WTC11 (cell line): Measurements from ENCODE around the gene ENTR1. TPM values are rescaled to one million over a fixed set of nuclear protein-coding genes. Genes with fewer than 3 reads are reported as not detected.

Experiments
- ATAC-seq: fragments of 200-7000 bp; cut with Tn5 transposase; 2 replicates; pipeline ENCODE4 v1.10.0; 2021; ENCODE audit warnings: mild to moderate bottlenecking, moderate library complexity
- CTCF ChIA-PET: fragments of 300-600 bp; sonication (Branson Sonifier 250); formaldehyde crosslinking; loops from one replicate; lab custom pipeline; 2021; ENCODE audit warnings: antibody characterized with exemption; lab: Charles Lee
- POLR2A ChIA-PET: fragments of 350-600 bp; sonication (Branson Sonifier 250); formaldehyde crosslinking; loops from one replicate; lab custom pipeline; 2021; ENCODE audit warnings: antibody characterized with exemption; lab: Charles Lee
- DNase-seq: peaks from one replicate; pipeline ENCODE4 v3.0.0; 2021; ENCODE audit warnings: low spot score
- H3K27ac Mint-ChIP-seq: 2 replicates; pipeline ENCODE4 v1.8.0; 2021; ENCODE audit warnings: mixed read lengths
- H3K27me3 Mint-ChIP-seq: 2 replicates; pipeline ENCODE4 v1.8.0; 2021; ENCODE audit warnings: low read depth, mild to moderate bottlenecking, moderate library complexity, mixed read lengths
- H3K36me3 Mint-ChIP-seq: 2 replicates; pipeline ENCODE4 v1.8.0; 2021; ENCODE audit warnings: mixed read lengths
- H3K4me1 Mint-ChIP-seq: 2 replicates; pipeline ENCODE4 v1.8.0; 2022; ENCODE audit warnings: mixed read lengths
- H3K4me3 Mint-ChIP-seq: 2 replicates; pipeline ENCODE4 v1.8.0; 2021; ENCODE audit warnings: mild to moderate bottlenecking, moderate library complexity, mixed read lengths
- H3K9me3 Mint-ChIP-seq: 2 replicates; pipeline ENCODE4 v1.8.0; 2021; ENCODE audit warnings: mixed read lengths
- ATF1 ChIP-seq: sonication (generic); formaldehyde crosslinking; IDR thresholded peaks from 2 replicates; pipeline ENCODE4 v1.8.1; 2023; ENCODE audit warnings: mild to moderate bottlenecking, moderate library complexity, missing genetic modification reagents
- ELF4 ChIP-seq: sonication (generic); formaldehyde crosslinking; IDR thresholded peaks from 2 replicates; pipeline ENCODE4 v1.8.1; 2022; ENCODE audit warnings: low read depth, mild to moderate bottlenecking, moderate library complexity, missing genetic modification reagents
- EMX1 ChIP-seq: fragments of 250-450 bp; sonication (Bioruptor Pico); IDR thresholded peaks from 2 replicates; pipeline ENCODE4 v1.8.0; 2021; ENCODE audit warnings: mild to moderate bottlenecking
- GTF2I ChIP-seq: fragments of 250-450 bp; sonication (Bioruptor Pico); conservative IDR thresholded peaks from 2 replicates; pipeline ENCODE4 v1.4.0; 2021; ENCODE audit warnings: mild to moderate bottlenecking
- MXD4 ChIP-seq: fragments of 250-450 bp; sonication (Bioruptor Pico); IDR thresholded peaks from 2 replicates; pipeline ENCODE4 v1.8.0; 2021; ENCODE audit warnings: mild to moderate bottlenecking, moderate library complexity, borderline replicate concordance
- USF1 ChIP-seq: sonication (generic); formaldehyde crosslinking; IDR thresholded peaks from 2 replicates; pipeline ENCODE4 v1.8.0; 2022; ENCODE audit warnings: mild to moderate bottlenecking, missing genetic modification reagents
- ZNF232 ChIP-seq: sonication (generic); formaldehyde crosslinking; IDR thresholded peaks from 2 replicates; pipeline ENCODE4 v1.8.0; 2022; ENCODE audit warnings: mild to moderate bottlenecking, missing genetic modification reagents
- ZNF317 ChIP-seq: sonication (generic); formaldehyde crosslinking; IDR thresholded peaks from 2 replicates; pipeline ENCODE4 v1.8.1; 2023; ENCODE audit warnings: low read depth, mild to moderate bottlenecking, moderate library complexity, missing genetic modification reagents, borderline replicate concordance
- ZNF396 ChIP-seq: fragments of 250-450 bp; sonication (Bioruptor Pico); IDR thresholded peaks from 2 replicates; pipeline ENCODE4 v1.8.0; 2021; ENCODE audit warnings: mild to moderate bottlenecking, moderate library complexity, borderline replicate concordance
- ZSCAN18 ChIP-seq: fragments of 250-450 bp; sonication (Bioruptor Pico); IDR thresholded peaks from 2 replicates; pipeline ENCODE4 v2.1.2; 2022; ENCODE audit warnings: mild to moderate bottlenecking, moderate library complexity
- total RNA-seq: library from RNA; stranded (reverse); gene quantifications from 3 replicates; pipeline ENCODE4 v1.2.3, GENCODE V29; 2021
- TF ChIP-seq, protein P1 (sequence below): sonication (generic); formaldehyde crosslinking; conservative IDR thresholded peaks from 2 replicates; pipeline ENCODE4 v1.8.1; 2022; ENCODE audit warnings: mild to moderate bottlenecking, missing genetic modification reagents
- TF ChIP-seq, protein P2 (sequence below): sonication (generic); formaldehyde crosslinking; IDR thresholded peaks from 2 replicates; pipeline ENCODE4 v1.8.1; 2023; ENCODE audit warnings: mild to moderate bottlenecking, missing genetic modification reagents
- TF ChIP-seq, protein P3 (sequence below): sonication (generic); formaldehyde crosslinking; IDR thresholded peaks from 2 replicates; pipeline ENCODE4 v1.8.0; 2022; ENCODE audit warnings: mild to moderate bottlenecking, missing genetic modification reagents
- TF ChIP-seq, protein P4 (sequence below): sonication (generic); formaldehyde crosslinking; IDR thresholded peaks from 2 replicates; pipeline ENCODE4 v1.8.1; 2022; ENCODE audit warnings: low read depth, mild to moderate bottlenecking, moderate library complexity, missing genetic modification reagents, borderline replicate concordance

ENTR1 gene
- total RNA-seq, 1 experiment from 2014 or later = 140 TPM

DNA sequence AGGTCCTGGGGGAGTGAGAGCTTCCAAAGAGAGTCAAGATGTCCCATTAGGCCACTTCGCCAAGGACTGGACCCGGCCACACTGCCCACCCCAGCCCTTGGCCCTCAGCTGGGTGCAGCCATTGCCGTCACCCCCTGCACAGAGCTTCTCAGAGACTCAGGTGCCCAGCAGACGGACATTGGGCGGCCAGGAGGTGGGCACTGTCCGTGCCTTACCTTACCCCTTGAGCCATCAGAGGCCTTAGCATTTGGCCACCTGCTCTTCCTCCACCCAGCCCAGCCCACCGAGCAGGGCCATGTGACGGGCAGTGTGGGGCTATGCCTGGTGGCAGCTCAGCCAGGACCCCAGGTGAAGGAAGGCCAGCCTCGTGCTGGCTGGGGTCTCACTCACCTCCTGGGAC, 43.6 kb downstream of the ENTR1 start:
- POLR2A ChIA-PET = interaction anchor here (1.0 kb wide), 1 partner anchor 39 kb away, joined by 3 read pairs; no protein-coding TSS in a partner anchor
- ATAC-seq (no peak), DNase-seq (no peak)
- no peak overlapping the region for H3K4me3 Mint-ChIP-seq
- no peaks in the 10 kb centered on the region for H3K9me3 Mint-ChIP-seq
- no peak overlapping the region for H3K27ac Mint-ChIP-seq
- H3K4me1 Mint-ChIP-seq = peaks cover 5% of the 10 kb centered on the region
- no peaks in the 10 kb centered on the region for H3K27me3 Mint-ChIP-seq
- CTCF ChIA-PET = interaction anchor here (0.6 to 2.5 kb wide), 5 partner anchors 25 to 79 kb away, joined by 3 to 8 read pairs (median 8); no protein-coding TSS in a partner anchor
- H3K36me3 Mint-ChIP-seq = no peaks in the 10 kb centered on the region
- TF ChIP-seq ZNF396 (CRISPR knock-in tag) (no peak), ZNF317 (no peak), GTF2I (CRISPR knock-in tag) (no peak)
- TF ChIP-seq, protein P1, sequence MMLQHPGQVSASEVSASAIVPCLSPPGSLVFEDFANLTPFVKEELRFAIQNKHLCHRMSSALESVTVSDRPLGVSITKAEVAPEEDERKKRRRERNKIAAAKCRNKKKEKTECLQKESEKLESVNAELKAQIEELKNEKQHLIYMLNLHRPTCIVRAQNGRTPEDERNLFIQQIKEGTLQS (CRISPR knock-in tag) = no peak

DNA sequence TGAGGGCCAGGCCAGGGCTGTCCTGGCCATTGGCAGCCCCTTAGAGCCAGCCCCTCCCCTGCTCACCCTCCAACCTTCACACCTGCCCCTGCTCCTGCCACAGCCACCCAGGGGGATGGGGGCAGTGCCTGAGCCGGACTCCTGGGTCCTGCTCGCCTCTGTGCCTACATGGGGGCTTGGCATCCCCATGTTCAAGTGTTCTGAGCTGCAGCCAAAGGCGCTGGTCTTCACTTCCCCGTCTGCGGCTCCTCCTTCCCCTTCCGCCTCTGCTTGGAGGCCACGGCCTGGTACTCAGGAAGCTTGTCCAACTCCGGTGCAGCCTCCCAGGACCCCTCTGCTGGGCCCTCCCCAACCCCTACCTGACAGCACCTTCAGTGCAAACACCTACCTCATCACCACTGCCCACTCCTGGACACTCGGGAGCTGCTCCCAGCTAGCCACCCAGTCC, 44.6 kb downstream of the ENTR1 start:
- Mint-ChIP-seq H3K9me3 (no peaks in the 10 kb centered on the region), H3K4me3 (no peak overlapping the region), H3K27me3 (no peaks in the 10 kb centered on the region), H3K36me3 (no peaks in the 10 kb centered on the region), H3K4me1 (peaks cover 5% of the 10 kb centered on the region), H3K27ac (no peak overlapping the region)
- ChIA-PET CTCF (interaction anchor here (1.0 to 3.8 kb wide), 6 partner anchors 8 to 41 kb away, joined by 3 to 14 read pairs (median 8); partner anchors contain the start of gene CARD9), POLR2A (interaction anchor here (1.0 kb wide), 1 partner anchor 38 kb away, joined by 3 read pairs; no protein-coding TSS in a partner anchor)
- DNase-seq = no peak
- no peak for ATAC-seq
- no peak for TF ChIP-seq ATF1 (CRISPR knock-in tag)
- no peak for TF ChIP-seq EMX1 (CRISPR knock-in tag)
- no peak for TF ChIP-seq ZNF232 (CRISPR knock-in tag)
- TF ChIP-seq, protein P2, sequence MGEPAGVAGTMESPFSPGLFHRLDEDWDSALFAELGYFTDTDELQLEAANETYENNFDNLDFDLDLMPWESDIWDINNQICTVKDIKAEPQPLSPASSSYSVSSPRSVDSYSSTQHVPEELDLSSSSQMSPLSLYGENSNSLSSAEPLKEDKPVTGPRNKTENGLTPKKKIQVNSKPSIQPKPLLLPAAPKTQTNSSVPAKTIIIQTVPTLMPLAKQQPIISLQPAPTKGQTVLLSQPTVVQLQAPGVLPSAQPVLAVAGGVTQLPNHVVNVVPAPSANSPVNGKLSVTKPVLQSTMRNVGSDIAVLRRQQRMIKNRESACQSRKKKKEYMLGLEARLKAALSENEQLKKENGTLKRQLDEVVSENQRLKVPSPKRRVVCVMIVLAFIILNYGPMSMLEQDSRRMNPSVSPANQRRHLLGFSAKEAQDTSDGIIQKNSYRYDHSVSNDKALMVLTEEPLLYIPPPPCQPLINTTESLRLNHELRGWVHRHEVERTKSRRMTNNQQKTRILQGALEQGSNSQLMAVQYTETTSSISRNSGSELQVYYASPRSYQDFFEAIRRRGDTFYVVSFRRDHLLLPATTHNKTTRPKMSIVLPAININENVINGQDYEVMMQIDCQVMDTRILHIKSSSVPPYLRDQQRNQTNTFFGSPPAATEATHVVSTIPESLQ (CRISPR knock-in tag) = no peak
- no peak for TF ChIP-seq MXD4 (CRISPR knock-in tag)

- no peak for ATAC-seq
- POLR2A ChIA-PET = no interaction called here
Measured at GRCh38 chr9:136364942-136365774, 45.3 kb downstream of the ENTR1 start.

More at GRCh38 chr9:136364942-136365774, 45.3 kb downstream of the ENTR1 start:
- H3K4me1 Mint-ChIP-seq = peaks cover 5% of the 10 kb centered on the region
- no peaks in the 10 kb centered on the region for H3K9me3 Mint-ChIP-seq
- DNase-seq = no peak
- CTCF ChIA-PET = interaction anchor here (1.1 to 3.8 kb wide), 6 partner anchors 9 to 87 kb away, joined by 3 to 41 read pairs (median 11); partner anchors contain the start of gene CARD9
- no peaks in the 10 kb centered on the region for H3K27me3 Mint-ChIP-seq
- H3K36me3 Mint-ChIP-seq = no peaks in the 10 kb centered on the region
- no peak overlapping the region; the same call in 1 of the 2 replicates for H3K4me3 Mint-ChIP-seq
- TF ChIP-seq MXD4 (CRISPR knock-in tag) (no peak), USF1 (CRISPR knock-in tag) (no peak), ZSCAN18 (no peak), ELF4 (CRISPR knock-in tag) (no peak)
- TF ChIP-seq, protein P3, sequence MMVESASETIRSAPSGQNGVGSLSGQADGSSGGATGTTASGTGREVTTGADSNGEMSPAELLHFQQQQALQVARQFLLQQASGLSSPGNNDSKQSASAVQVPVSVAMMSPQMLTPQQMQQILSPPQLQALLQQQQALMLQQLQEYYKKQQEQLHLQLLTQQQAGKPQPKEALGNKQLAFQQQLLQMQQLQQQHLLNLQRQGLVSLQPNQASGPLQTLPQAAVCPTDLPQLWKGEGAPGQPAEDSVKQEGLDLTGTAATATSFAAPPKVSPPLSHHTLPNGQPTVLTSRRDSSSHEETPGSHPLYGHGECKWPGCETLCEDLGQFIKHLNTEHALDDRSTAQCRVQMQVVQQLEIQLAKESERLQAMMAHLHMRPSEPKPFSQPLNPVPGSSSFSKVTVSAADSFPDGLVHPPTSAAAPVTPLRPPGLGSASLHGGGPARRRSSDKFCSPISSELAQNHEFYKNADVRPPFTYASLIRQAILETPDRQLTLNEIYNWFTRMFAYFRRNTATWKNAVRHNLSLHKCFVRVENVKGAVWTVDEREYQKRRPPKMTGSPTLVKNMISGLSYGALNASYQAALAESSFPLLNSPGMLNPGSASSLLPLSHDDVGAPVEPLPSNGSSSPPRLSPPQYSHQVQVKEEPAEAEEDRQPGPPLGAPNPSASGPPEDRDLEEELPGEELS = no peak
- TF ChIP-seq, protein P4, sequence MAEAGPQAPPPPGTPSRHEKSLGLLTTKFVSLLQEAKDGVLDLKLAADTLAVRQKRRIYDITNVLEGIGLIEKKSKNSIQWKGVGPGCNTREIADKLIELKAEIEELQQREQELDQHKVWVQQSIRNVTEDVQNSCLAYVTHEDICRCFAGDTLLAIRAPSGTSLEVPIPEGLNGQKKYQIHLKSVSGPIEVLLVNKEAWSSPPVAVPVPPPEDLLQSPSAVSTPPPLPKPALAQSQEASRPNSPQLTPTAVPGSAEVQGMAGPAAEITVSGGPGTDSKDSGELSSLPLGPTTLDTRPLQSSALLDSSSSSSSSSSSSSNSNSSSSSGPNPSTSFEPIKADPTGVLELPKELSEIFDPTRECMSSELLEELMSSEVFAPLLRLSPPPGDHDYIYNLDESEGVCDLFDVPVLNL (CRISPR knock-in tag) = no peak
- H3K27ac Mint-ChIP-seq = no peak overlapping the region
